Measurements from ENCODE around the gene RCC2. TPM values are rescaled to one million over a fixed set of nuclear protein-coding genes. Genes with fewer than 3 reads are reported as not detected.
"Not testable (repeated sequence)": the region's sequence is repeated elsewhere in the genome, so short reads cannot be mapped to it uniquely, and the experiment has no call there.

The RCC2 gene
- total and polyA plus RNA-seq, 5 donors from 2014 or later: 13.1 to 36.0 (median 16.4) TPM

DNA sequence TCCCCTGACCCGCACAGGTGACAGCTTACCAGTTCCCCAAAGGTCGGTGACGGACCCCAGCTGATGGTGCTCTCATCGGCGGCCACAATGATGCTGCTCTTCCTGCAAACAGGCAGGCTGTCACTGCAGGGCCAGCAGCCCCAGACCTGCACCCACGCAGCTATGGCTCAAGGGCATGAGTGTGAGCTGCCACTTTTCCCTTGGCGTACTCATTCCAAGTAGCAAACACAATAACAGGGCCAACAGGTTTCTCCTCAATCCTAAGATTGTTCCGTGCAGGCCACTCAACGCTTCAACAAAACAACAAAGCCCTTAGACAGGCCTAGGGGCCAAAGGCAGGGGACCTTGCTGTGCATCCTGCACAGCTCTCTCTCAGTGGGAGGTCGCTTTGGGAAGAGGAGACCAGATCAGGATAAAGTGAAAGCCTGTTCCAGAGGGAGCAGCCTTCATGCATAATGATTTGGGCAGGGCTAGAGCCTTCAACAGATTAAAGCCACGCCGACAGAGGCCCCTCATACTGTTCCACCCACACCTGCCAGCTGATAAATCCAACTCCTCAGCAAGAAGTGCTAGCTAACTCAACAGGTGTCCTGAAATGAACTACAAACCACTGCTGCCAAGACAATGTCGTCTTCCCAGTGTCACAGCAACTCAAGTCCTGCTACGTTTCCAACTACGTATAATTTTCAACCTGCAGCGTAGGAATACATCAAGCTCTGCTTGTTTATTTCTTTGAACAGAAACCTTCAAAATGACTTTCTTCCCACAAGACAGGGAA, 27.2 kb downstream of the RCC2 start:
- Mint-ChIP-seq H3K4me3 (no peak overlapping the region), H3K9me3 (no peaks in the 10 kb centered on the region), H3K4me1 (peaks cover 0 to 2% (median 0%) of the 10 kb centered on the region in 4 donors), H3K27ac (no peak overlapping the region), H3K27me3 (no peaks in the 10 kb centered on the region), H3K36me3 (peaks cover 40% of the 10 kb centered on the region)
- peaks cover 90% of the 10 kb centered on the region for H3K36me3 ChIP-seq (ENCODE audit: control insufficient read depth, insufficient read depth, low read length)
- no peak for DNase-seq
- H3K27ac ChIP-seq (ENCODE audit: insufficient read depth, low read length, poor library complexity, severe bottlenecking): no peak overlapping the region
- no peaks in the 10 kb centered on the region for H3K4me1 ChIP-seq (ENCODE audit: control insufficient read depth, insufficient read depth, low read length, poor library complexity, severe bottlenecking)
- H3K9me3 ChIP-seq (ENCODE audit: control insufficient read depth in 2 of 2, low read length in 2 of 2): no peaks in the 10 kb centered on the region
- no peaks in the 10 kb centered on the region for H3K27me3 ChIP-seq (ENCODE audit: control insufficient read depth, insufficient read depth, low read length)
- ATAC-seq (ENCODE audit: low read depth in 2 of 2): no peak
- no peak overlapping the region for H3K4me3 ChIP-seq (ENCODE audit: low read depth, low read length)

DNA sequence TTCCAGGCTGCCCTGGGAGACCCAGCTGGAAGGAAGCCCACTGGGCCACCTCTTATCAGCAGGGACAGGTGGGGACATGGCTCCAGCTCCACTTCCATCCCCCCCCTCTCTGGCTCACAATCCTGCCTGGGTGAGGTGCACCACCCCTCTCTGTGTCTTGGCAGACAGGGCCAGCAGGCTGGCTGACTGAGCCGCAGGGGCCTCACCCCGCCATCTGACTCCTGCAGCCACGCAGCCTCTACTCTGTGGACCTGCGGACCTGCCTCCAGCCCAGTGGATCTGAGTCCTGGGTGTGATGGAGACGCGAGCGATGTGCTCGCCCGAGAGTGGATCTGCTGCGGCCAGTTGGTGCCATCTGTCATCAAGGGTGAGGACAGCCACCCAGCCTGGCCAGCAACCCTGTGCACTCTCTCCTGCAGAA, 30.1 kb downstream of the RCC2 start:
- Mint-ChIP-seq H3K27ac (no peak overlapping the region), H3K4me3 (no peak overlapping the region)

GRCh38 chr1:17407786-17408514, 31.5 kb downstream of the RCC2 start:
- not testable (repeated sequence) for H3K27ac Mint-ChIP-seq; H3K27me3 Mint-ChIP-seq; DNase-seq; H3K4me3 ChIP-seq (ENCODE audit: low read depth, low read length); ATAC-seq (ENCODE audit: low read depth in 2 of 2); H3K4me1 ChIP-seq (ENCODE audit: control insufficient read depth, insufficient read depth, low read length, poor library complexity, severe bottlenecking); H3K9me3 Mint-ChIP-seq; H3K27ac ChIP-seq (ENCODE audit: insufficient read depth, low read length, poor library complexity, severe bottlenecking); H3K4me3 Mint-ChIP-seq; H3K27me3 ChIP-seq (ENCODE audit: control insufficient read depth, insufficient read depth, low read length); H3K9me3 ChIP-seq (ENCODE audit: control insufficient read depth in 2 of 2, low read length in 2 of 2); H3K4me1 Mint-ChIP-seq
- H3K36me3 ChIP-seq (ENCODE audit: control insufficient read depth, insufficient read depth, low read length): peaks cover 53% of the 10 kb centered on the region
- peaks cover 23% of the 10 kb centered on the region for H3K36me3 Mint-ChIP-seq

More for the DNA sequence above, 30.1 kb downstream of the RCC2 start:
- Histone ChIP-seq H3K4me3 (ENCODE audit: low read depth, low read length) (no peak overlapping the region), H3K4me1 (ENCODE audit: control insufficient read depth, insufficient read depth, low read length, poor library complexity, severe bottlenecking) (no peaks in the 10 kb centered on the region), H3K27me3 (ENCODE audit: control insufficient read depth, insufficient read depth, low read length) (no peaks in the 10 kb centered on the region), H3K9me3 (ENCODE audit: control insufficient read depth in 2 of 2, low read length in 2 of 2) (no peaks in the 10 kb centered on the region), H3K27ac (ENCODE audit: insufficient read depth, low read length, poor library complexity, severe bottlenecking) (no peak overlapping the region), H3K36me3 (ENCODE audit: control insufficient read depth, insufficient read depth, low read length) (peaks cover 67% of the 10 kb centered on the region)
- Mint-ChIP-seq H3K9me3 (no peaks in the 10 kb centered on the region), H3K36me3 (peaks cover 28% of the 10 kb centered on the region), H3K4me1 (no peaks in the 10 kb centered on the region), H3K27me3 (no peaks in the 10 kb centered on the region)
- DNase-seq (no peak), ATAC-seq (ENCODE audit: low read depth in 2 of 2) (no peak)

GRCh38 chr1:17406760-17407475, 32.6 kb downstream of the RCC2 start:
- not testable (repeated sequence) for H3K27ac ChIP-seq (ENCODE audit: insufficient read depth, low read length, poor library complexity, severe bottlenecking); H3K9me3 ChIP-seq (ENCODE audit: control insufficient read depth in 2 of 2, low read length in 2 of 2); H3K4me1 ChIP-seq (ENCODE audit: control insufficient read depth, insufficient read depth, low read length, poor library complexity, severe bottlenecking); H3K4me3 ChIP-seq (ENCODE audit: low read depth, low read length); ATAC-seq (ENCODE audit: low read depth in 2 of 2); H3K27me3 Mint-ChIP-seq; H3K4me3 Mint-ChIP-seq; H3K4me1 Mint-ChIP-seq; DNase-seq; H3K27me3 ChIP-seq (ENCODE audit: control insufficient read depth, insufficient read depth, low read length); H3K27ac Mint-ChIP-seq; H3K9me3 Mint-ChIP-seq
- H3K36me3 Mint-ChIP-seq: peaks cover 18% of the 10 kb centered on the region
- peaks cover 43% of the 10 kb centered on the region for H3K36me3 ChIP-seq (ENCODE audit: control insufficient read depth, insufficient read depth, low read length)

- Mint-ChIP-seq H3K9me3 (peaks cover 0 to 2% (median 0%) of the 10 kb centered on the region in 7 donors), H3K36me3 (peaks cover 18% of the 10 kb centered on the region), H3K4me1 (no peaks in the 10 kb centered on the region), H3K4me3 (no peak overlapping the region), H3K27me3 (no peaks in the 10 kb centered on the region), H3K27ac (no peak overlapping the region)
- ATAC-seq (ENCODE audit: low read depth in 2 of 2): peak; percentile 60 to 70
- Histone ChIP-seq H3K9me3 (ENCODE audit: control insufficient read depth in 2 of 2, low read length in 2 of 2) (no peaks in the 10 kb centered on the region), H3K36me3 (ENCODE audit: control insufficient read depth, insufficient read depth, low read length) (peaks cover 35% of the 10 kb centered on the region), H3K27ac (ENCODE audit: insufficient read depth, low read length, poor library complexity, severe bottlenecking) (no peak overlapping the region), H3K4me3 (ENCODE audit: low read depth, low read length) (no peak overlapping the region), H3K27me3 (ENCODE audit: control insufficient read depth, insufficient read depth, low read length) (no peaks in the 10 kb centered on the region), H3K4me1 (ENCODE audit: control insufficient read depth, insufficient read depth, low read length, poor library complexity, severe bottlenecking) (no peaks in the 10 kb centered on the region)
- peak in 2 of 3 donors; percentile 12 to 39 for DNase-seq
Measured at GRCh38 chr1:17405898-17406759, 33.3 kb downstream of the RCC2 start.

GRCh38 chr1:17404820-17405219, 34.7 kb downstream of the RCC2 start:
- Mint-ChIP-seq H3K27ac (no peak overlapping the region), H3K4me1 (no peaks in the 10 kb centered on the region), H3K9me3 (peaks cover 0 to 2% (median 0%) of the 10 kb centered on the region in 7 donors), H3K27me3 (no peaks in the 10 kb centered on the region), H3K36me3 (peaks cover 12% of the 10 kb centered on the region), H3K4me3 (no peak overlapping the region)
- no peak for ATAC-seq (ENCODE audit: low read depth in 2 of 2)
- no peak for DNase-seq
- no peak overlapping the region for H3K4me3 ChIP-seq (ENCODE audit: low read depth, low read length)
- no peaks in the 10 kb centered on the region for H3K9me3 ChIP-seq (ENCODE audit: control insufficient read depth in 2 of 2, low read length in 2 of 2)
- H3K27ac ChIP-seq (ENCODE audit: insufficient read depth, low read length, poor library complexity, severe bottlenecking): no peak overlapping the region
- H3K27me3 ChIP-seq (ENCODE audit: control insufficient read depth, insufficient read depth, low read length): no peaks in the 10 kb centered on the region
- peaks cover 23% of the 10 kb centered on the region for H3K36me3 ChIP-seq (ENCODE audit: control insufficient read depth, insufficient read depth, low read length)
- no peaks in the 10 kb centered on the region for H3K4me1 ChIP-seq (ENCODE audit: control insufficient read depth, insufficient read depth, low read length, poor library complexity, severe bottlenecking)

DNA sequence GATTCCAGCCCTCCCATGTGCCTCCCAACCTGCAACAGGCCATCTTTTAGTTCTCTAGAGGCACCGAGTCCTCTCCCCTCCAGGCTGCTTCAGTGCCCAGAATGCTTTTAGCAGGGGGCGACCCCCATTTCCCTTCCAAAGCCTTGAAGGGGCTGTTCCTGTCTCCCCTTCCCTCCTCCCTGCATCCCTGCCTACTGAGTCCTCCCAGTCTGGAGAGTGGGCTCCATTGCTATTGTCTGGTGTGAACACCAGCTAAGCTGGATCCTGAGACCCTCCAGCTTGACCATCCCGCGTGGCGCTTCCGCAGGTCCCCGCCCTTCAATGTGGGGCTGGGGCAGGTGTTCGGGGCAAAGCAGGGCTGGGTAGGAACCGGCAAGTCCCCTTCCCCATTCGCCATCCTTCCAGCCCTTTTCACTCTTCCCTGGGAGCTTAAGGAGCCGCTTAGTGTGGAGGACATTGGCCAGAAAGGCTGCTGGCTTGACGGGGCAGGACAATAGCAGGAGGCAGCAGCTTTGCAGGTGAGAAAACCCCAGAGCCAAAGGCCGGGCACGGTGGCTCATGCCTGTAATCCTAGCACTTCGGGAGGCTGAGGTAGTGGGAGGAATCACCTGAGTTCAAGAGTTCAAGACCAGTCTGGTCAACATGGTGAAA, 35.3 kb downstream of the RCC2 start:
- Mint-ChIP-seq H3K4me3 (no peak overlapping the region), H3K27me3 (no peaks in the 10 kb centered on the region), H3K36me3 (peaks cover 12% of the 10 kb centered on the region), H3K27ac (no peak overlapping the region), H3K9me3 (peaks cover 0 to 2% (median 0%) of the 10 kb centered on the region in 7 donors), H3K4me1 (no peaks in the 10 kb centered on the region)
- no peaks in the 10 kb centered on the region for H3K9me3 ChIP-seq (ENCODE audit: control insufficient read depth in 2 of 2, low read length in 2 of 2)
- no peak for ATAC-seq (ENCODE audit: low read depth in 2 of 2)
- DNase-seq: no peak
- no peak overlapping the region for H3K27ac ChIP-seq (ENCODE audit: insufficient read depth, low read length, poor library complexity, severe bottlenecking)
- no peaks in the 10 kb centered on the region for H3K27me3 ChIP-seq (ENCODE audit: control insufficient read depth, insufficient read depth, low read length)
- H3K4me3 ChIP-seq (ENCODE audit: low read depth, low read length): no peak overlapping the region
- no peaks in the 10 kb centered on the region for H3K4me1 ChIP-seq (ENCODE audit: control insufficient read depth, insufficient read depth, low read length, poor library complexity, severe bottlenecking)
- H3K36me3 ChIP-seq (ENCODE audit: control insufficient read depth, insufficient read depth, low read length): peaks cover 16% of the 10 kb centered on the region

Data from CD4-positive, CD25-positive, alpha-beta regulatory T cell (primary cell).